Endothelial cell of umbilical vein (primary cell): ENCODE results near the gene SIPA1L3. TPM values are rescaled to one million over a fixed set of nuclear protein-coding genes. Genes with fewer than 3 reads are reported as not detected.

Experiments
- BruUV-seq: library from RNA; stranded (reverse); fragments of 400-500 nt; replicated peaks from 2 replicates; lab custom pipeline; 2021; lab: Mats Ljungman, UMichigan
- CTCF ChIA-PET: fragments of 300-600, 350-600 bp; sonication (Branson Sonifier 250); formaldehyde crosslinking; loops from one replicate; lab custom pipeline; 2021; ENCODE audit warnings: antibody characterized with exemption, inconsistent platforms; lab: Charles Lee
- POLR2A ChIA-PET: fragments of 300-600, 350-600 bp; sonication (Branson Sonifier 250); formaldehyde crosslinking; loops from one replicate; lab custom pipeline; 2021; ENCODE audit warnings: antibody characterized with exemption, inconsistent platforms; lab: Charles Lee
- DNase-seq: peaks from one replicate; pipeline ENCODE4 v3.0.0-alpha.2; 2011; ENCODE audit warnings: low read depth, low spot score
- FAIRE-seq: peaks from 2 replicates; lab custom pipeline; 2011; peaks lifted over from hg19 to GRCh38; lab: Jason Lieb, UNC
- H2AFZ ChIP-seq: 2 replicates; pipeline ENCODE4 v1.6.0; 2012; ENCODE audit warnings: low read depth, low read length, control low read depth, inconsistent platforms
- H3K27ac ChIP-seq: 2 replicates; pipeline ENCODE4 v1.5.1; 2011; ENCODE audit warnings: low read depth, mild to moderate bottlenecking, control low read depth, low read length, moderate library complexity; ENCODE audit not compliant: insufficient read depth
- H3K27me3 ChIP-seq, 2 experiments: 2 replicates each; pipeline versions ENCODE4 v1.6.0 to v1.6.1; 2011; ENCODE audit warnings: low read length in 2 of 2, mixed read lengths in 1 of 2; ENCODE audit not compliant: control insufficient read depth in 2 of 2, insufficient read depth in 2 of 2
- H3K36me3 ChIP-seq, 2 experiments: 2 replicates in 1 of 2; 3 replicates in 1 of 2; pipeline ENCODE4 v1.5.1; 2011; ENCODE audit warnings: low read length in 2 of 2, mild to moderate bottlenecking in 1 of 2, moderate library complexity in 1 of 2; ENCODE audit not compliant: control insufficient read depth in 2 of 2, insufficient read depth in 2 of 2; ENCODE audit errors: extremely low read depth in 1 of 2
- H3K4me1 ChIP-seq: 3 replicates; pipeline ENCODE4 v1.5.1; 2011; ENCODE audit warnings: mild to moderate bottlenecking, low read length; ENCODE audit not compliant: control insufficient read depth, insufficient read depth; ENCODE audit errors: extremely low read depth
- H3K4me2 ChIP-seq: 2 replicates; pipeline ENCODE4 v1.6.1; 2011; ENCODE audit warnings: low read length, control low read depth, mixed read lengths; ENCODE audit not compliant: insufficient read depth
- H3K4me3 ChIP-seq, 3 experiments: fragments of 200-600 bp in 1 of 3; sonication (generic), shearing (Covaris generic) in 1 of 3; replicated peaks in 1 of 3; 2 replicates each; pipeline ENCODE4 v1.5.1; 2011 to 2016; ENCODE audit warnings: control low read depth in 3 of 3, low read length in 3 of 3, mild to moderate bottlenecking in 2 of 3, inconsistent platforms in 1 of 3, low read depth in 1 of 3, moderate library complexity in 1 of 3; ENCODE audit not compliant: insufficient read depth in 1 of 3
- H3K79me2 ChIP-seq: 2 replicates; pipeline ENCODE4 v1.6.0; 2012; ENCODE audit warnings: low read length, inconsistent platforms; ENCODE audit not compliant: control insufficient read depth, insufficient read depth
- H3K9ac ChIP-seq: replicated peaks from 2 replicates; pipeline ENCODE3; 2011; ENCODE audit warnings: low read length, control low read depth; ENCODE audit not compliant: insufficient read depth; ENCODE audit errors: extremely low read depth
- H3K9me1 ChIP-seq: replicated peaks from 3 replicates; pipeline ENCODE4 v1.6.0; 2011; ENCODE audit warnings: mild to moderate bottlenecking, low read length; ENCODE audit not compliant: control insufficient read depth, insufficient read depth; ENCODE audit errors: extremely low read depth
- H3K9me3 ChIP-seq: replicated peaks from 2 replicates; pipeline ENCODE4 v1.5.1; 2012; ENCODE audit warnings: low read length, inconsistent platforms; ENCODE audit not compliant: control insufficient read depth, insufficient read depth
- H4K20me1 ChIP-seq: replicated peaks from 2 replicates; pipeline ENCODE3; 2011; ENCODE audit warnings: mild to moderate bottlenecking, low read length; ENCODE audit not compliant: control insufficient read depth, insufficient read depth; ENCODE audit errors: extremely low read depth
- CTCF ChIP-seq, 2 donors: IDR thresholded peaks; 1 replicate in 1 of 2; 2 replicates in 1 of 2; pipeline ENCODE4 v1.5.1; 2011; ENCODE audit warnings: low read length in 2 of 2, mild to moderate bottlenecking in 2 of 2, moderate library complexity in 2 of 2, control low read depth in 1 of 2, inconsistent platforms in 1 of 2, low read depth in 1 of 2; ENCODE audit not compliant: insufficient read depth in 1 of 2; ENCODE audit errors: extremely low read depth in 1 of 2
- EZH2 ChIP-seq: IDR thresholded peaks from 2 replicates; pipeline ENCODE4 v1.6.1; 2012; ENCODE audit warnings: borderline replicate concordance, low read depth, mild to moderate bottlenecking, moderate library complexity, low read length, inconsistent platforms; ENCODE audit not compliant: severe bottlenecking
- FOS ChIP-seq: IDR thresholded peaks from 2 replicates; pipeline ENCODE4 v1.6.1; 2011; ENCODE audit warnings: mild to moderate bottlenecking, low read length, moderate library complexity, borderline replicate concordance; ENCODE audit not compliant: insufficient read depth
- GATA2 ChIP-seq: IDR thresholded peaks from 2 replicates; pipeline ENCODE4 v1.7.0; 2011; ENCODE audit warnings: low read depth, mild to moderate bottlenecking, moderate library complexity, mixed read lengths, low read length; ENCODE audit not compliant: insufficient read length, insufficient read depth
- JUN ChIP-seq: IDR thresholded peaks from 2 replicates; pipeline ENCODE4 v1.6.1; 2011; ENCODE audit warnings: borderline replicate concordance, low read depth; ENCODE audit not compliant: insufficient read length, insufficient read depth
- MAX ChIP-seq: IDR thresholded peaks from 2 replicates; pipeline ENCODE4 v1.6.1; 2011; ENCODE audit not compliant: insufficient read depth, insufficient read length
- MYC ChIP-seq: IDR thresholded peaks from one replicate; pipeline ENCODE4 v1.6.1; 2011; ENCODE audit warnings: mild to moderate bottlenecking, low read depth, low read length
- POLR2A ChIP-seq: IDR thresholded peaks from 2 replicates; pipeline ENCODE4 v1.6.1; 2012; ENCODE audit warnings: low read depth, mild to moderate bottlenecking, control low read depth, low read length
- POLR2AphosphoS5 ChIP-seq: IDR thresholded peaks from 2 replicates; pipeline ENCODE4 v1.6.1; 2012; ENCODE audit warnings: low read depth, mild to moderate bottlenecking, control low read depth, low read length, moderate library complexity; ENCODE audit not compliant: insufficient read depth
- dilution Hi-C: fragments of 300-500 bp; cut with MboI; formaldehyde crosslinking; loops from one replicate; pipeline ENCODE4 v1.15.0; 2019; ENCODE audit warnings: low sequenced_read_pairs; ENCODE audit not compliant: extremely low pct_ligation_motif_present
- intact Hi-C: fragments of 100-400 bp; cut with micrococcal nuclease; formaldehyde crosslinking; loops from one replicate; pipeline ENCODE4 v1.10.0; 2022
- polyA plus RNA-seq, 4 experiments: library from polyadenylated mRNA; depleted of rRNA in 3 of 4; stranded (reverse) in 3 of 4; unstranded in 1 of 4; fragments of >200 nt; gene quantifications; 2 replicates each; pipeline versions ENCODE4 v1.2.1 to v1.2.3, GENCODE V29; 2011 to 2012; ENCODE audit warnings: missing spikeins in 1 of 4
- total RNA-seq: library from RNA; stranded (reverse); gene quantifications from 2 replicates; pipeline ENCODE4 v1.2.3, GENCODE V29; 2021

Gene SIPA1L3
- total and polyA plus RNA-seq, 2 donors (not counting 3 experiments of a cell fraction or from before 2014, with no cell fraction given), result 14.2 to 47.2 TPM

- H3K27ac ChIP-seq, result no peak overlapping the region
- H3K4me1 ChIP-seq, result no peaks in the 10 kb centered on the region
- intact Hi-C loops, result no loop called here
- dilution Hi-C loops, result no loop called here
- H3K27me3 ChIP-seq, result no peaks in the 10 kb centered on the region
- no peaks in the 10 kb centered on the region for H3K9me1 ChIP-seq
- H3K9ac ChIP-seq, result no peak overlapping the region
- H3K4me2 ChIP-seq, result no peak overlapping the region
- peaks cover 32% of the 10 kb centered on the region for H3K79me2 ChIP-seq
- BruUV-seq, result no TSS peak
- DNase-seq (no peak), FAIRE-seq (no peak)
- H2AFZ ChIP-seq, result no peak overlapping the region
- ChIA-PET POLR2A (no interaction called here), CTCF (no interaction called here)
- TF ChIP-seq GATA2 (no peak), CTCF (IDR thresholded peaks at IDR 0.05; ENCODE audit: extremely low read depth in 1 of 2, insufficient read depth in 1 of 2, low read depth in 1 of 2, low read length in 2 of 2) (no peak), MAX (no peak), JUN (no peak)
- no peak overlapping the region for H3K4me3 ChIP-seq
- no peaks in the 10 kb centered on the region for H4K20me1 ChIP-seq
- no peaks in the 10 kb centered on the region for H3K9me3 ChIP-seq
- no peaks in the 10 kb centered on the region for H3K36me3 ChIP-seq
These were observed 83.4 kb downstream of the SIPA1L3 start for GRCh38 chr19:37990362-37990761.

DNA sequence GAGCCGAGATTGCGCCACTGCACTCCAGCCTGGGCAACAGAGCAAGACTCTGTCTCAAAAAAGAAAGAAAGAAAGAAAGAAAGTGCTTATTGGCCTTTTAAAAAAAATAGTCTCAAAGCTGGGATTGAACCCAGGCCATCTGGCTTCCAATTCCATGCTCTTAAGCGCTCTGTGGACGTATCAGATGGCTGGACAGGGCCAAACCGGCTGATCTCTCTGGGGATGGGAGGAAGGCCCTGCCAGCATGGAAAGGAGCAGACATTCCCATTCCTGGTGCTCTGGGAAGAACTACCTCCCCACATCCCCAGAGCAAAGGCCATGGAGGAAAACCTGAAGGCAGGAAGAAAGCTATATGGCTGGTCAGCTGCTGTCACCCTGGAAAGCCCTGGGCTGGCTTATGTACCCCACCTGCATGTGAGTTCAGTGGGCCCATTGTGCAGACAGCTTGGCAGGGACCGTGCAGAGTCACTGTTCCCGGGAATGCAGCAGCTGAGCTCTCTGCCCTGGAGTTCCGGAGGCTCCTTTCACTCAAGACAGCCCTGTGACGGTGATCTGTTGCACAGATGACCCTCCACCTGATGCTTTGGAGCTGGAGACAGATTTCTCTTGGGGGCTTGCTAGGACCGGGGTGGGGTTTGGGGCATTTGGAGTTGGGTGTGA lies 84.3 kb downstream of the SIPA1L3 start:
- Histone ChIP-seq H2AFZ (no peak overlapping the region), H3K79me2 (peaks cover 30% of the 10 kb centered on the region), H3K9me1 (no peaks in the 10 kb centered on the region), H3K27ac (no peak overlapping the region), H3K4me2 (no peak overlapping the region), H3K36me3 (no peaks in the 10 kb centered on the region), H3K9me3 (no peaks in the 10 kb centered on the region), H3K4me3 (no peak overlapping the region), H3K27me3 (no peaks in the 10 kb centered on the region), H4K20me1 (no peaks in the 10 kb centered on the region), H3K4me1 (no peaks in the 10 kb centered on the region), H3K9ac (no peak overlapping the region)
- FAIRE-seq, result no peak
- ChIA-PET POLR2A (no interaction called here), CTCF (interaction anchor here (1.0 to 3.6 kb wide), 3 partner anchors 12 to 89 kb away, joined by 3 to 10 read pairs (median 4); no protein-coding TSS in a partner anchor)
- TF ChIP-seq MAX (no peak), JUN (no peak), GATA2 (no peak), FOS (no peak), POLR2AphosphoS5 (no peak), POLR2A (no peak), CTCF (IDR thresholded peaks at IDR 0.05; ENCODE audit: extremely low read depth in 1 of 2, insufficient read depth in 1 of 2, low read depth in 1 of 2, low read length in 2 of 2) (no peak), MYC (no peak), EZH2 (no peak)
- dilution Hi-C loops (no loop called here), intact Hi-C loops (no loop called here)
- no peak for DNase-seq
- no TSS peak for BruUV-seq
